Ovary (tissue), 3 donors: ENCODE measurements around the gene TWIST1.

Experiments
- CTCF ChIP-seq, 3 donors: fragments of 450-650 bp in 2 of 3; fragments of 200-600 bp in 1 of 3; IDR thresholded peaks; one replicate each; pipeline versions ENCODE4 v1.5.1 to v1.8.0; 2016 to 2022; ENCODE audit warnings: antibody characterized with exemption in 3 of 3, mild to moderate bottlenecking in 1 of 3
- POLR2A ChIP-seq: fragments of 450-650 bp; IDR thresholded peaks from one replicate; pipeline ENCODE4 v1.6.1; 2017; ENCODE audit warnings: antibody characterized with exemption, mild to moderate bottlenecking, moderate library complexity
- donor health status: DM: no; HTN: no; CAD: no.

DNA sequence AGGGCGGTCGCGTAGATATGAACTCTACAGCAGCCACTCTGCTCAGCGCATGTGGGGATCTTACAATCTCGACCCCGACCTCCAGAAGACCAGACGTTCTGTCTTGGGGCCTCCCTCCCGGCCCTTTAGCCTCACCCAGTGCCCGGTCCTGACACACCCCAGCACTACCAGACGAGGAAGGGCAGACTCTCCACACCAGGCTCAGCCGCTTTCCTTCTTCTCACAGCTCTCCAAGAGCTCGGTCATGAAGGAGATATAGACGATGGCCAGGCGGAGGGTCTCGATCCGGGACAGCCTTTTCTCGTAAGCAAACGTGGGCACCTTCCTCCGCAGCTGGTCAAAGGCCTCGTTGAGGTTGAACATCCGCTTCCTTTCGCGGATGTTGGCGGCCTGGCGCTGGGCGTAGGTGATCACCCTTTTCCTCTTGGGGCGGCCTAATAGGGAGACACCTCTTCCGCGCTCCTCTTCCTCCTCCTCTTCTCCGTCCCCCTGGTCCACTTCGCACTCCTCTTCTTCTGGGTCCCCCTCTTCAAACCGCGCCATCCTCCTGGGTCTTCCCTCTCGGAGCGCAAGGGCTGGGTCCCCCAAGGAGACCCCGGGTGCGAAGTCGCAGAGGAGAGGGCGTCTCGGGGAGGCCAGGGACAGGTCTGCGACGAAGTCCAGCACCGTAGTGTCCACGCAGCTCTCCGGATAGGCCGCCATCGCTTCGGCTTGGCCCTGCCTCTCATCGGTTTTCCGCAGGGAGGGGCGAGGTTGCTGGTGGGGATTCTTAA, 27.4 kb upstream of the TWIST1 start, which contains the start of gene FERD3L:
- TF ChIP-seq POLR2A (no peak), CTCF (IDR thresholded peaks at IDR 0.05) (no peak)
